RPMI7951 (cell line): ENCODE measurements around the gene AACS. TPM values are rescaled to one million over a fixed set of nuclear protein-coding genes. Genes with fewer than 3 reads are reported as not detected.

Experiments
- DNase-seq: peaks from one replicate; pipeline ENCODE4 v3.0.0-alpha.2; 2012; ENCODE audit warnings: low read depth
- total RNA-seq: library from RNA; depleted of rRNA; stranded (reverse); fragments of >200 nt; shearing (Covaris generic); gene quantifications from 2 replicates; pipeline ENCODE4 v1.2.3, GENCODE V29; 2014

AACS gene
- total RNA-seq, 1 experiment from 2014 or later, result 17.4 TPM

- DNase-seq, result no peak
Observed at GRCh38 chr12:125151284-125151683, 86.0 kb downstream of the AACS start.

- DNase-seq, result no peak
Observed at GRCh38 chr12:125152463-125152862, 87.2 kb downstream of the AACS start.

GRCh38 chr12:125155366-125155765 lies 90.1 kb downstream of the AACS start:
- DNase-seq, result no peak

GRCh38 chr12:125157177-125157576 lies 91.9 kb downstream of the AACS start:
- DNase-seq, result no peak

- DNase-seq, result no peak
Observed at GRCh38 chr12:125159702-125160101, 94.5 kb downstream of the AACS start.

GRCh38 chr12:125160281-125160955 lies 95.2 kb downstream of the AACS start:
- no peak for DNase-seq

- no peak for DNase-seq
Observed at GRCh38 chr12:125161712-125162022, 96.4 kb downstream of the AACS start.

- no peak for DNase-seq
Observed at GRCh38 chr12:125162489-125163028, 97.3 kb downstream of the AACS start.

- no peak for DNase-seq
Observed at GRCh38 chr12:125163148-125163547, 97.9 kb downstream of the AACS start.

- DNase-seq, result no peak
Observed at GRCh38 chr12:125164541-125164940, 99.3 kb downstream of the AACS start.

GRCh38 chr12:125166041-125166440 lies 100.8 kb downstream of the AACS start:
- no peak for DNase-seq

GRCh38 chr12:125167658-125168057 lies 102.4 kb downstream of the AACS start:
- DNase-seq, result no peak

GRCh38 chr12:125169451-125169850 lies 104.2 kb downstream of the AACS start:
- no peak for DNase-seq

- no peak for DNase-seq
Observed at GRCh38 chr12:125169870-125170269, 104.6 kb downstream of the AACS start.

GRCh38 chr12:125171267-125171666 lies 106.0 kb downstream of the AACS start:
- no peak for DNase-seq

- DNase-seq, result no peak
Observed at GRCh38 chr12:125172231-125172850, 107.1 kb downstream of the AACS start.

GRCh38 chr12:125175576-125175975 lies 110.3 kb downstream of the AACS start:
- no peak for DNase-seq

GRCh38 chr12:125178222-125178621 lies 113.0 kb downstream of the AACS start:
- no peak for DNase-seq

- DNase-seq, result no peak
Observed at GRCh38 chr12:125180144-125180543, 114.9 kb downstream of the AACS start.

- no peak for DNase-seq
Observed at GRCh38 chr12:125181107-125181506, 115.9 kb downstream of the AACS start.

GRCh38 chr12:125183187-125184067 lies 118.2 kb downstream of the AACS start:
- DNase-seq, result peak; percentile 59

- no peak for DNase-seq
Observed at GRCh38 chr12:125184213-125184967, 119.2 kb downstream of the AACS start.
